Measurements from ENCODE around the gene HCN2. TPM values are rescaled to one million over a fixed set of nuclear protein-coding genes. Genes with fewer than 3 reads are reported as not detected.

The HCN2 gene
- total and polyA plus RNA-seq, 2 of the 8 experiments (the other 6 are each of a cell fraction or from before 2014, with no cell fraction given), result 1.0 to 4.0 TPM

GRCh38 chr19:662207-662961 lies 72.7 kb downstream of the HCN2 start (continued):
- no peak for TF ChIP-seq SUZ12 (IDR thresholded peaks at IDR 0.05; ENCODE audit: low read length)
- no peak for TF ChIP-seq CTCF (IDR thresholded peaks at IDR 0.05; ENCODE audit: control extremely low read depth in 1 of 3, insufficient read depth in 1 of 3, low read depth in 1 of 3, low read length in 3 of 3)
- no peak for TF ChIP-seq SP1 (IDR thresholded peaks at IDR 0.05; ENCODE audit: low read depth, low read length)
